Medulla oblongata (tissue), 1 donor: ENCODE measurements around the gene NOX5.

Experiments used
- DNase-seq: peaks from one replicate; pipeline ENCODE4 v3.0.0-alpha.2; 2015; ENCODE audit errors: extremely low spot score

The NOX5 gene

DNA sequence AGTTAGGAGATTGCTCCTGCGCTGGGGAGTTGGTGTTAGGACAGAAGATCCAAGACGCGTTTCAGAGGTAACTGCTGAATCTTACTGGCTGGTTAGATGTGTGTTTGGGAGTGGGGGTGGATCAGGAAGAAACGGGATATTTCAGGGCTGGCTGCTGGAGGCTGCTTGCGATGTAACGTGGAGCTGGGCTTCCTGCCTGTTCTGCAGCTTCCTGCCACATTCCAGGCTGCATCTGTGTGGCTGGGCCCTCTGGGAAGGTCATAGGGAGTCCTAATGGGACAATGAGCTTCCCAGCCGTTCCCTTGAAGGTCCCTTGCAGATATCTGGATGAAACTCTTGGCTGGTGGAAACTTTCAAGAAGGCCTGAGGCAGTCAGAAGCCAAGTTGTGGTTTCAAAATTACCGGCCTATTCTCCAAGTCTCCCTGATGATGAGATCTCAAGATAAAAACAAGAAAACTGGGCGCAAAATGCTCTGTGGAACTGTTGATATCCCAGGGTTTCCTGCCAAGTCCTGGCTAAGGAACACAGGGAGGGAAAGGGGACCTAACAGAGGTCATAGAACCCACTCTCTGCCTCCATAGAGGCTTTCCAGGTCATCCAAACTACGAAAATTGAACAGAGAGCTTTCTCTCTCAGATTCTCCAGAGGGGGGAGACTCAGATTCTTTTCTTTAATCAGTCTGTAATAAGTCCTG is 67.0 kb downstream of the NOX5 start:
- no peak for DNase-seq

- no peak for DNase-seq
Measured at GRCh38 chr15:69082021-69082502, 67.6 kb downstream of the NOX5 start.

DNA sequence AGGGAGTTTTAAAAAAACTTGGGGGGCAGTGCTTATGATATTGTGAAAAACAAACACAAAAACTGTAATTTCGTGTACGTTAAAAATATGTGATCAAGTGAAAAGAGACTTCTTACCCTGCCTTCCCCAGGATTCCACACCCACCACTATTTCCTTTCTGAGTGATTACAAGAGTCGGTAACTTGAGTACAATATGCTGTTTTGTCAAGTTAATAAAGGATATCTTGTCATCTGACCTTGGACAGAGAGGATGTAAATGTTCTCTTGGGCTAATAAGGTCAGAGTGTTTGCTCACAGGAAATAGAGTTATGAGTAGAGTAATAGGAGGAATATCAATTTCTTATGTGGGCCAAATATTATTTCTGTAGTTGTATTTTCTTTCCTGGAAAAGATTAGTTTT is 68.1 kb downstream of the NOX5 start:
- DNase-seq, result no peak

DNA sequence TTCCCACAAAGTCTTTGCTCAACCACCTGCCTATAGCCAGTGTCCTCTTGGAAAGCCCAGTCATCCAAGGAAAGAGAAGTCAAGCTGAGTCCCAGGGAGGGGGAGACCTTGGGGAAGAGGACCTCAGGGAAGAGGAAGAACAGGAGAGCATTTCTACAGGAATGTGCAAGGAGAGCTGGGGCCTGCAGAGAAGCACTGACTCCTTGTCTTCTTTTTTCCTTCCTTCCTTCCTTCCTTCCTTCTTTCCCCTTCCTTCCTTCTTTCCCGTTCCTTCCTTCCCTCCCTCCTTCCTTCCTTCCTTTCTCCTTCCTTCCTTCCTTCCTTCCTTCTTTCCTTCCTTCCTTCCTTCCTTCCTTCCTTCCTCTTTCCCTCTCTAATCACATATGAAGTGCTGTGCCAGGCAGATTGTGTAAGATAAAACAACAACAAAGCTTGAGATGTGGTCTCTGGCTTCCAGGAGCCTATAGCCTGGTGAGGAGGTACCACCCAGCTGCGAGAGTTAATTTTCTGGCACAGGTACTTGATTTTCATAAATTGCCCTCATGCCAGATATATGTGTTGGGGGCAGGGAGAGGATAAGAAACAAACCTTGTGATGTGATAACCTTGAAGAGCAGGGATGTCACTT is 70.0 kb downstream of the NOX5 start:
- no peak for DNase-seq

- DNase-seq, result no peak
Measured at GRCh38 chr15:69085325-69086081, 71.0 kb downstream of the NOX5 start.

- DNase-seq, result no peak
Measured at GRCh38 chr15:69086427-69087204, 72.1 kb downstream of the NOX5 start.

GRCh38 chr15:69087366-69087976 is 73.0 kb downstream of the NOX5 start:
- DNase-seq, result no peak

DNA sequence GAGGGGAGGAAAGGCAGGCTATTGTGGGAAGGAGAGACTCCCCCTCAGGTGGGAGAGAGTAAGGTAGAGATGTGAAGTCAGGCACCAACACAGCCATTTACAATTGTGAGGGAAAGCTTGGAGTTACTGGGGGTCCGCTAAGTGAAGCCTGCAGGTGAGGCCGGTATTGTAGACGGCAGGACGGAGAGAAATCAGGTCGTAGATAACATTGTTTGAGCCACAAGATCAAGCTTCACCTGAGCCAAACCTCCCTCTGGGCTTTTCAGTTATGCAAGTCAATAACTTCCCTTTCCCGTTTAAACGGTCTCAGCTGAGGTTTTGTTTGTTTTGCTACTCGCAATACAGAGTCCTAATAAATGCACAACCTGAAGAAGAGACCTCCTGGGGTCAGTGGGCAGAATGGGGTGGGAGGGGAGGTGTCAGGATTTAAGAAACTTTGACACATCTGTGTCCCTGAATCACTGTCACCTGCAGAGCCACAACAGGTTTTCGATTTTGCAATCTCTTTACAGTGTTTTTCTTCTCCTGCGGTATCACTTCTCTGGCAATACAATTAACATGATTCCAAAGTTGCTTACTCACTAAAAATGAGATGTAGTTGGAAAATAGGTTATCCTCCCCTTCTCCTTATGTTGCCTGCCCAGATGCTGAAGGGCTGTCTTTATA is 73.9 kb downstream of the NOX5 start:
- DNase-seq, result no peak

- DNase-seq, result no peak
Measured at GRCh38 chr15:69089258-69089657, 74.8 kb downstream of the NOX5 start.

DNA sequence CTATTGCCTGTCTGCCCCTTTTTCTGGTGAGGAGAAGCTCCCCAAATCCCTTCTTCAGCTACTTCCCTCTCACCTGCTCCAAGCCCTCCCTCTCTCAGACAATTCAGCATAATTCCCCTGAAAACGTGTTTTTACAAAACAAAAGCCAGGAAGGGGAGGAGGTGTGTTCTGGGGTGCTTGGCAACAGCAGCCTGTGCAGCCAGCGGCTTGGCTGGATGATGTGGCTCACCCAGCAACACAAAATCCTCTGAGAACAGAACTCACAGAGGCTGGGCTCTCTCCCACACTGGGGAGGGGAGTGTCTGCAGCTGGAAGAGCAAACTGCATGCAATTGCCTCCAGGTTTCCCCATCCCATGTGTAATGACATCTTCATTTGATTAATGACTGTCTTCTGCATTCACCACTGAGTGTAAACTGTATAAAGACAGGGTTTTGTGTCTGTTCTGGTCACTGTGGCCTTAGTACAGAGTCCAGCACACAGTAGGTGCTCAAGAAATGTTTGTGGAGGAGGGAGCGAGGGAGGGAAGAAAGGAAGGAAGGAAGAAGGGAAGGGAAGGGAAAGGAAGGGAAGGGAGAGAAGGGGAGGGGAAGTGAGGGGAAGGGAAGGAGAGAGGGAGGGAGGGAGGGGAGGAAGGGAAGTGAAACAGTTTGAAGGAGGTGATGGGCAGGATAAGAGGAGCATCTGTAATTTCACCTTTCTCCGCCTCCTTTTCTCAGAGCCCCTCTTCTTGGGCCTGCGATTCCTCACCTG is 75.9 kb downstream of the NOX5 start:
- no peak for DNase-seq

- DNase-seq, result no peak
Measured at GRCh38 chr15:69091654-69092053, 77.2 kb downstream of the NOX5 start.

DNA sequence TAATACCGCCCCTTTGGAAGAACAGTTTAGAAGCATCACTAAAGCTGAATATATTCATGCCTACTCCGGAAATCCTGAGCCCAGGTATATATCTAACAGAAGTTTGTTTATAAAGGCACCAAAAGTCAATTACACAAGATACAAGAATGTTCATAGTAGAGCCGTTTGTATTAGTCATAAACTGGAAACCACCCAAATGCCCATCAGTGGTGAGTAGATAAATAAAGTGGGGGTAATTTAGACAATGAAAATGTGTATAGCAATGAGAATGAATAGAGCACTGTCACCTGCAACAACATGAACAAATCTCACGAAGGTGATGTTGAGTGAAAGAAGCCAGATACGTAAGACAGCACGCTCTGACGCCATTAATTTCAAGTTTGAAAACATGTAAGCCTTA is 77.7 kb downstream of the NOX5 start:
- DNase-seq, result no peak

DNA sequence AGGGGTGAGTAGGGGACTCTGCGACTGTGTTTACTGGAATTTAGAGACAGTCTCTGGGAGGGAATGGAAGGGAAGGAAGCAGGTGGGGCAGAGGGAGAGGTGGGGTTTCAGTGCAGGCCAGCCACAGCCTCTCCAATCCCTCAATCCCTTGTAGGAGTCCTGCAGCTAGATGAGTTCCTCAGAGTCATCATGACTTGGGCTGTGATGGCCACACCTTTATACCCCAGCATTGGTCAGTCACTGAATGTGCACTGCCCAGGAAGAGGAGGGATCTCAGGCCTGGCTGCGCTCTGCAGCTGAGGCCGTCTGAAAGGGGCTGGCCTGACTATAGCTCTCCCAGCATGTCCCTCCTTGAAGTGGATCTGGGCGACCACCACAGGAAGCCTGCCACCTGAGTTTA is 78.6 kb downstream of the NOX5 start:
- DNase-seq, result no peak

DNA sequence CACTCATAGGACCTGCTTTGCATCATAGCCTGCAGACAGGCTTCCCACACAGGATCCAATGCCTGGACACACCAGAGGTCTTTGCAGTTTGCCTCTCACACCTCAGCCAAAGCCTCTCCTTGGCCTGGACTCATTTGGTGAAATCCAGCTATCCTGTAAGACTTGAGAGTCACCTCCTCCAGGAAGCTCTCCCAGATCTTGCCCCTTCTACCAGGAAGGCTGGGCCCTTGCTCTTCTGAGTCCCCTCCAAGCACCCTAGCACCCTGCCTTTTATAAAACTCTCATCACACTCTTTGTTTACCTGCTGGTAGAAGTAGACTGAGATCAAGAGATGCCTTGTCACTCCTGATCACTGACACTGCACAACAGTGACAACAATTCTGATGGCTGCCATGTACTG is 79.1 kb downstream of the NOX5 start:
- no peak for DNase-seq

DNA sequence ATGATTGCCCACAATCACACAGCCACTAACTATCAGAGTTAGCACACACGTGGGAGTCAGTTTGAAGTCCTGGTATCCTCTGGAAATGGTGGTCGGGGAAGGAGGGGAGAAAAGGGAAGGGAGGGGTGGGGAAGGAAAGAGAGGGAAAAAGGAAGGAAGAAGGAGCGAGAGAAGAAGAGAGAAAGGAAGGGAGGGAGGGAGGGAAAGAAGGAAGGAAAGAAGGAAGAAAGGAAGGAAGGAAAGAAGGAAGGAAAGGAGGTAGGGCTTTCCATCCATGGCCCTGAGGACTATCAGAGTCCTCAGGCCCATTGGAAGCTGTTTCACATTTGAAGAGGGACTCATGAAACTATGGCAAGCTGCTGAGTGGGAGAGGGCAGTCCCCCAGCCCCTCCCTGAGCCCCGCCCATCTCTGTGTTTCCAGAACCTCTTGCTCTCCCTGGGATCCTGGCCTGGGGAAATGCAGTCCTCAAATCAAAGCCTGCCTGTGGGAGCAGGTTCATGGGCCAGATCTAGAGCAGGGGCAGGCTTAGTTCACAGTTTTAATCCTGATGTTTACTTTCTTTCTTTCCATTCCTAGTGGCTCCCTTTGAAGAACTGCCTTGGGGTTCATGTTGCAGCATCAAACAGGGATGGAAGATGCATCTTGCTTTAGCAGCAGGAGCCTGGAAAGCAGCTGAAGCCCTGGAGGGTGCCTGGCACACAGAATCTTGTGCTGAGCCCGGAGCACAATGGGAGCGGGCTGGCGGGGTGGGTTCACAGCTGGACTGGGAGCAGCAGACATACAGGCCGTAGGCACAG is 79.8 kb downstream of the NOX5 start:
- DNase-seq, result no peak

GRCh38 chr15:69095274-69095673 is 80.8 kb downstream of the NOX5 start:
- no peak for DNase-seq

GRCh38 chr15:69096196-69096595 is 81.7 kb downstream of the NOX5 start:
- DNase-seq, result no peak

- no peak for DNase-seq
Measured at GRCh38 chr15:69096626-69097025, 82.1 kb downstream of the NOX5 start.

DNA sequence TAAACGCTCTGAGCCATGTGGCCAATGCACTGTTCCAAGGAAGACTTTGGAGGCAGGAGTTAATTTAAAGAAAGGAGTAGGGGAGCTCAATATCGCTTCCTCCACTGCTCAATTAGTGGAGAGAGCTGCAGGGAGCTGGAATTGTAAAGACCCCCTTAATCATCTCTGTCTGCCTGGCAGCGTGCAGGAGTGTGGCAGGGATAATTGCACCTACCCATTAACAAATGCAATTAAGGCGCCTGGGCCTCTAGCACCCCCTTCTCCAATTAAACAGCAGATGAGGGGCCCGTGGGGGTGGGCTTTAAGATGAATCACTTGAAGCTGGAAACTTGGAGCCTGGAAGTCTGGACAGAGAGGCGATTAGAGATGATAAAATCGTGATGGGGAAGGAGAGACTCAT is 84.3 kb downstream of the NOX5 start:
- no peak for DNase-seq

GRCh38 chr15:69099941-69100340 is 85.4 kb downstream of the NOX5 start:
- DNase-seq, result no peak
